ENCODE results near the gene TRAK2. TPM values are rescaled to one million over a fixed set of nuclear protein-coding genes. Genes with fewer than 3 reads are reported as not detected.

Gene TRAK2
- total and polyA plus RNA-seq, 9 of the 15 experiments (the other 6 are each of a cell fraction or from before 2014, with no cell fraction given), result 3.4 to 10.4 (median 7.3) TPM

GRCh38 chr2:201432038-201432620 is 19.1 kb downstream of the TRAK2 start:
- ChIA-PET POLR2A (interaction anchor here (1.7 kb wide), 1 partner anchor 25 kb away, joined by 4 read pairs; no protein-coding TSS in a partner anchor), CTCF (ENCODE audit: low intra/inter-chr PET ratio) (no interaction called here)
- Histone ChIP-seq H3K4me3 (no peak overlapping the region), H3K27me3 (ENCODE audit: control insufficient read depth in 2 of 2, insufficient read depth in 2 of 2, low read length in 2 of 2) (no peaks in the 10 kb centered on the region), H3K79me2 (ENCODE audit: control insufficient read depth, insufficient read depth, low read length) (peaks cover 29% of the 10 kb centered on the region), H3K27ac (ENCODE audit: extremely low read depth, low read depth, low read length) (peak overlapping the region; percentile 20; the same call in 1 of the 3 replicates), H3K9ac (ENCODE audit: insufficient read depth in 1 of 2, low read depth in 2 of 2, low read length in 2 of 2) (no peak overlapping the region; a peak in 1 of 4 replicates), H4K20me1 (replicated peaks; ENCODE audit: control insufficient read depth, insufficient read depth, low read length) (no peaks in the 10 kb centered on the region), H3K4me1 (replicated peaks in 1 of 2; ENCODE audit: control insufficient read depth in 2 of 2, insufficient read depth in 2 of 2, low read length in 2 of 2) (peaks cover 6 to 18% of the 10 kb centered on the region in 2 experiments; a peak in 4 of 5 replicates), H3K36me3 (ENCODE audit: control insufficient read depth, insufficient read depth, low read length) (peaks cover 7% of the 10 kb centered on the region), H3K4me2 (ENCODE audit: insufficient read depth, low read length) (no peak overlapping the region), H2AFZ (ENCODE audit: low read depth, low read length) (no peak overlapping the region), H3K9me3 (replicated peaks; ENCODE audit: control insufficient read depth, insufficient read depth, low read depth, low read length) (no peaks in the 10 kb centered on the region; the same call in 1 of the 2 replicates), H3K9me1 (ENCODE audit: control insufficient read depth, insufficient read depth, low read length) (no peaks in the 10 kb centered on the region)
- 39% methylated on average over 4 of the region's 4 CpGs for WGBS (ENCODE audit: insufficient coverage, low coverage, missing lambda C conversion rate)
- FAIRE-seq (no peak), ATAC-seq (no peak; the same call in 2 of the 3 replicates), DNase-seq (ENCODE audit: extremely low read depth in 1 of 4, low spot score in 3 of 4) (no peak)
- no TSS peak for BruUV-seq (replicated peaks)
- in situ Hi-C loops (cut with MboI), result no loop called here
- intact Hi-C loops (cut with micrococcal nuclease), result loop anchor here (2.0 kb wide), 1 partner anchor 25 kb away; no protein-coding TSS in a partner anchor
- no peak; the same call in none of the 2 replicates for TF ChIP-seq PBX2 (CRISPR knock-in tag; IDR thresholded peaks at IDR 0.05; ENCODE audit: low read depth)
- TF ChIP-seq PBX2 (tag; conservative IDR thresholded peaks at IDR 0.05; ENCODE audit: low read depth), result peak; percentile 79
- no peak for TF ChIP-seq MAZ (CRISPR knock-in tag; conservative IDR thresholded peaks at IDR 0.05 in 1 of 2, IDR thresholded peaks at IDR 0.05 in 1 of 2)
- TF ChIP-seq DIDO1 (tag; IDR thresholded peaks at IDR 0.05; ENCODE audit: low read depth), result no peak
- no peak for TF ChIP-seq ZBED1 (IDR thresholded peaks at IDR 0.05)
- TF ChIP-seq ZNF766 (CRISPR knock-in tag; conservative IDR thresholded peaks at IDR 0.05), result no peak
- TF ChIP-seq ATF3 (IDR thresholded peaks at IDR 0.05), result no peak
- TF ChIP-seq ATF3 (CRISPR knock-in tag; conservative IDR thresholded peaks at IDR 0.05), result no peak
- no peak for TF ChIP-seq TCF15 (CRISPR knock-in tag; IDR thresholded peaks at IDR 0.05)
- peak; percentile 87 for TF ChIP-seq PKNOX1 (IDR thresholded peaks at IDR 0.05)
- no peak for TF ChIP-seq MAX (CRISPR knock-in tag; IDR thresholded peaks at IDR 0.05)
- no peak for TF ChIP-seq HMG20B (CRISPR knock-in tag; IDR thresholded peaks at IDR 0.05)
- no peak for TF ChIP-seq ZNF121 (CRISPR knock-in tag; conservative IDR thresholded peaks at IDR 0.05)
- no peak for TF ChIP-seq DLX4 (CRISPR knock-in tag; IDR thresholded peaks at IDR 0.05)

All from K562 (cell line).